Thoracic aorta (tissue), 2 donors: ENCODE data around the gene TFF1. TPM values are rescaled to one million over a fixed set of nuclear protein-coding genes. Genes with fewer than 3 reads are reported as not detected.

Experiments used
- ATAC-seq: fragments of 150-250 bp; one replicate; pipeline ENCODE4 v1.8.0; 2017; ENCODE audit warnings: low read depth; ENCODE audit not compliant: insufficient number of reproducible peaks, low FRiP score
- DNase-seq: peaks from one replicate; pipeline ENCODE4 v3.0.0-alpha.2; 2020; ENCODE audit warnings: low spot score
- H3K27ac ChIP-seq, 2 donors: fragments of 200-600 bp; sonication (generic); 1 replicate in 1 of 2; 2 replicates in 1 of 2; pipeline ENCODE4 v1.5.1; 2016; ENCODE audit warnings: mild to moderate bottlenecking in 2 of 2, moderate library complexity in 2 of 2
- H3K27me3 ChIP-seq: fragments of 200-600 bp; sonication (generic); replicated peaks from 2 replicates; pipeline ENCODE4 v1.6.0; 2016; ENCODE audit warnings: mild to moderate bottlenecking; ENCODE audit not compliant: insufficient read depth
- H3K36me3 ChIP-seq: fragments of 200-600 bp; sonication (generic); one replicate; pipeline ENCODE4 v1.5.1; 2016
- H3K4me1 ChIP-seq, 2 donors: fragments of 200-600 bp; sonication (generic); 1 replicate in 1 of 2; 2 replicates in 1 of 2; pipeline versions ENCODE4 v1.5.1 to v1.6.0; 2016; ENCODE audit warnings: low read depth in 2 of 2, mild to moderate bottlenecking in 1 of 2; ENCODE audit not compliant: control insufficient read depth in 1 of 2
- H3K4me3 ChIP-seq: fragments of 200-600 bp; sonication (generic); 2 replicates; pipeline ENCODE4 v1.5.1; 2016; ENCODE audit warnings: mild to moderate bottlenecking
- H3K9me3 ChIP-seq: fragments of 200-600 bp; sonication (generic); 2 replicates; pipeline ENCODE4 v1.5.1; 2016
- total RNA-seq, 2 donors: library from RNA; depleted of rRNA; stranded (reverse); fragments of >200 nt; gene quantifications; one replicate each; pipeline versions ENCODE4 v1.1.0 to v1.2.3, GENCODE V29; 2016
- TF ChIP-seq, protein P1 (sequence below): fragments of 200-600 bp; sonication (generic); IDR thresholded peaks from one replicate; pipeline ENCODE4 v1.5.1; 2019; ENCODE audit warnings: antibody characterized with exemption

Gene TFF1
- total RNA-seq, 2 donors from 2014 or later, result 85.8 TPM; not detected in 1

DNA sequence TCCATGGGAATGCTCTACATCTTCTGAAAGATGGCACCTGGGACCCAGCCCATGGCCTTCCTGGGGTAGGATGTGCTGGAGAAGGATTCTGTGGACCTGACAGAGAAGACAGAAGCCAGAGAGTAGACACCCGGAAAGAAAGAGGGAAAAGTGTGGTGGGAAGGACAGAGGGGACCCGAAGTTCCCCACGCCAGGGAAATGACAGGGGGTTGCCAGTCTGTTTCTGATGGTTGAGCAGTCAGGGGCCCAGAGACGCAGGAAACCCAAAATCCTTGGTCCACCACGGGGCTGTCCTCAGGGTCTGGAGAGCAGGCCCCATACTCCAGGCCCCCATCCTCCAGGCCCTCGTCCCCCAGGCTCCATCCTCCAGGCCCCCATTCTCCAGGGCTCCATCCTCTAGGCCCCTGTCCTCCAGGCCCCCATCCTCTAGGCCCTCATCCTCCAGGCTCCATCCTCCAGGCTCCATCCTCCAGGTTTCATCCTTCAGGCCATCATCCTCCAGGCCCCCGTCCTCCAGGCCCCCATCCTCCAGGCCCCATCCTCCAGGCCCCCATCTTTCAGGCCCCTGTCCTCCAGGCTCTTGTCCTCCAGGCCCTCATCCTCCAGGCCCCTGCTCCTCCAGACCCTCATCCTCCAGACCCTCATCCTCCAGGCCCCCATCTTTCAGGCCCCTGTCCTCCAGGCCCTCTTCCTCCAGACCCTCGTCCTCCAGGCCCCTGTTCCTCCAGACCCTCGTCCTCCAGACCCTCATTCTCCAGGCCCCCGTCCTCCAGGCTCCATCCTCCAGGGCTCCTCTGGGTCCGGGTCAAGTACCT lies 14.5 kb downstream of the TFF1 start:
- Histone ChIP-seq H3K9me3 (peaks cover 4% of the 10 kb centered on the region), H3K27ac (no peak overlapping the region), H3K4me3 (no peak overlapping the region), H3K36me3 (no peaks in the 10 kb centered on the region), H3K4me1 (no peaks in the 10 kb centered on the region), H3K27me3 (no peaks in the 10 kb centered on the region)
- TF ChIP-seq, protein P1, sequence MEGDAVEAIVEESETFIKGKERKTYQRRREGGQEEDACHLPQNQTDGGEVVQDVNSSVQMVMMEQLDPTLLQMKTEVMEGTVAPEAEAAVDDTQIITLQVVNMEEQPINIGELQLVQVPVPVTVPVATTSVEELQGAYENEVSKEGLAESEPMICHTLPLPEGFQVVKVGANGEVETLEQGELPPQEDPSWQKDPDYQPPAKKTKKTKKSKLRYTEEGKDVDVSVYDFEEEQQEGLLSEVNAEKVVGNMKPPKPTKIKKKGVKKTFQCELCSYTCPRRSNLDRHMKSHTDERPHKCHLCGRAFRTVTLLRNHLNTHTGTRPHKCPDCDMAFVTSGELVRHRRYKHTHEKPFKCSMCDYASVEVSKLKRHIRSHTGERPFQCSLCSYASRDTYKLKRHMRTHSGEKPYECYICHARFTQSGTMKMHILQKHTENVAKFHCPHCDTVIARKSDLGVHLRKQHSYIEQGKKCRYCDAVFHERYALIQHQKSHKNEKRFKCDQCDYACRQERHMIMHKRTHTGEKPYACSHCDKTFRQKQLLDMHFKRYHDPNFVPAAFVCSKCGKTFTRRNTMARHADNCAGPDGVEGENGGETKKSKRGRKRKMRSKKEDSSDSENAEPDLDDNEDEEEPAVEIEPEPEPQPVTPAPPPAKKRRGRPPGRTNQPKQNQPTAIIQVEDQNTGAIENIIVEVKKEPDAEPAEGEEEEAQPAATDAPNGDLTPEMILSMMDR, result no peak
- DNase-seq (no peak), ATAC-seq (no peak)

DNA sequence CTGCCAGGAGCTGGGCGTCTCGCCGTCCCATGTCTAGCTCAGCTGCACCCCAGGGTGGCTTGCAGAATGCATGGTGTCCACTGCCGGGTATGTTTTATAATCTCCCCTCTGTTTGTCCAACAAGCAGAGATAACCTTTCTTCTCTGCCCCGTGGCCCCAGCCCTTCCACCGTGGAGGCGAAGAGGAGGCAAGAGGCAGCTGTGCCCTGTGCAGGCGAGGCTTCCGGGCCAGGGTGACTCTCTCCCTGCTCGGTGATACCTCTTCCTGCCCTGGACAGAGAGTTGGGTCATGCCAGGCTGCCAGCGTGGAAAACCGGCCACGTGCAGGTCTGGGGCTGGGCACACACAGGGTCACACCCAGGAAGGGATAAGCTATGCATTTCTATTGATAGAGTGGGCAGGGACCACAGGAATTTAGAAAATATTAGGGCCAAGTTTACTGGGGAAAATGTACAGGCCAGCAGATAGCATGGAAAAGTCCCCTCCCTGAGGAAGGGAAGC lies 15.4 kb downstream of the TFF1 start, which contains the start of gene TFF2:
Gene TFF2 (minus strand): TSS at position 68 of the 500 bp plus-strand sequence. CDS start 37 bp downstream, at position 31.
- H3K9me3 ChIP-seq, result peaks cover 4% of the 10 kb centered on the region
- no peaks in the 10 kb centered on the region for H3K27me3 ChIP-seq
- no peak within 1 kb of the TSS for H3K4me3 ChIP-seq
- ATAC-seq, result no peak
- no peaks in the 10 kb centered on the region for H3K4me1 ChIP-seq
- DNase-seq, result no peak
- TF ChIP-seq, protein P1, result no peak
- no peak within 1 kb of the TSS for H3K27ac ChIP-seq
- no peaks in the 10 kb centered on the region for H3K36me3 ChIP-seq

DNA sequence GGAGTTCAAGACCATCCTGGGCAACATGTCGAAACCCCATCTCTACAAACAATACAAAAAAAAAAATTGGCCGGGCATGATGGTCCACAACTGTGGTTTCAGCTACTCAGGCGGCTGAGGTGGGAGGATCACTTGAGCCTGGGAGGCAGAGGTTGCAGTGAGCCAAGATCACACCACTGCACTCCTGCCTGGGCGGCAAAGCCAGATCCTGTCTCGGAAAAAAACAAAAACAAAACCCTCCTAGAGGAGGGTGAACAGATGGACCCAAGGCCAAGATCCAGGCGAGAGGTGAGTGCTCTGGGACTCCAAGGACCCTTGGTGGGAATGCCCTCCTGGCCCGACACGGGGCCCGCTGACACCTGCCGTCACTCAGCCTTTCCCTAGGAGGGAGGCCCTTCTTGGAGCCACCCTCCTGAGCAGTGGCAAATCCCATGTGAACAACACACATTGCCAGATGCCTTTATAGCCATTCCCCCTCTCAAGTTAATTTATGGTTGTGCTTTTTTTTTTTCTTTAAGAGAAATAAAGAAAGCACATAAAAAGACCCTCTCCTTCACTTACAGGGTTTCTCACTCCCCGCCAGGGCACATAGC lies 15.9 kb downstream of the TFF1 start:
- Histone ChIP-seq H3K27ac (no peak overlapping the region), H3K4me3 (no peak overlapping the region), H3K36me3 (no peaks in the 10 kb centered on the region), H3K4me1 (no peaks in the 10 kb centered on the region), H3K27me3 (no peaks in the 10 kb centered on the region), H3K9me3 (peaks cover 1% of the 10 kb centered on the region)
- ATAC-seq (no peak), DNase-seq (no peak)
- TF ChIP-seq, protein P1, result no peak

DNA sequence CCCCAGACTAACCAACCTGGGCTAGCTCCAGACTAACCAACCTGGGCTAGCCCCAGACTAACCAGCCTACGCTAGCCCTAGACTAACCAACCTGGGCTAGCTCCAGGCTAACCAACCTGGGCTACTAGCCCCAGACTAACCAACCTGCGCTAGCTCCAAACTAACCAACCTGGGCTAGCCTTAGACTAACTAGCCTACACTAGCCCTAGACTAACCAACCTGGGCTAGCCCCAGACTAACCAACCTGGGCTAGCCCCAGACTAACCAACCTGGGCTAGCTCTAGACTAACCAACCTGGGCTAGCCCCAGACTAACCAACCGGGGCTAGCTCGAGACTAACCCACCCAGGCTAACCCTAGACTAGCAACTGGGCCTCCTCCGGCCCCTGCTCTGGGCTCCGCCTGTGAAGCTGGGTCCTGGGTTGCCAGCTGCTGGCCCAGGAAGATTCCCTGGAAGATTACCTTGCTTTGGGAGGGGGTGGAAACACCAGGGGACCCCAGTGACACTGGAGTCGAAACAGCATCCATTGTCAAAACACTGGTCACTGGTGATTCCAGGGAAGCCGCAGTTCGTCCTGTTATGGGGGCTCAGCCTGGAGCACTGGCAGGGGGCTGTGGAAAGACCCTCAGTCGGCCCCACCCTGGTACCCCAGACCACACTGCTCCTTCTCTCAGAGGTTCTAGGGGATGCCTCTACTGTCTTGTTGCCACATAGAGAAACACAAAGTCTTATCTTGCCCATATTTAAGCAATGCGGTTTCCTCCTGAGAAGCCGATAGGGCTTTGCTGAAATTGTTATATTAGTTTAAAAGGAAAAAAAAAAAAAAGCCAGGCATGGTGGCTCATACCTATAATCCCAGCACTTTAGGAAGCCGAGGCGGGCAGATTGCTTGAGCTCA lies 16.7 kb downstream of the TFF1 start:
- TF ChIP-seq, protein P1, result no peak
- ATAC-seq (no peak), DNase-seq (no peak)
- Histone ChIP-seq H3K4me3 (no peak overlapping the region), H3K9me3 (no peaks in the 10 kb centered on the region), H3K36me3 (no peaks in the 10 kb centered on the region), H3K27ac (no peak overlapping the region), H3K27me3 (no peaks in the 10 kb centered on the region), H3K4me1 (no peaks in the 10 kb centered on the region)
